ENCODE results near the gene BNC2.

BNC2 gene

DNA sequence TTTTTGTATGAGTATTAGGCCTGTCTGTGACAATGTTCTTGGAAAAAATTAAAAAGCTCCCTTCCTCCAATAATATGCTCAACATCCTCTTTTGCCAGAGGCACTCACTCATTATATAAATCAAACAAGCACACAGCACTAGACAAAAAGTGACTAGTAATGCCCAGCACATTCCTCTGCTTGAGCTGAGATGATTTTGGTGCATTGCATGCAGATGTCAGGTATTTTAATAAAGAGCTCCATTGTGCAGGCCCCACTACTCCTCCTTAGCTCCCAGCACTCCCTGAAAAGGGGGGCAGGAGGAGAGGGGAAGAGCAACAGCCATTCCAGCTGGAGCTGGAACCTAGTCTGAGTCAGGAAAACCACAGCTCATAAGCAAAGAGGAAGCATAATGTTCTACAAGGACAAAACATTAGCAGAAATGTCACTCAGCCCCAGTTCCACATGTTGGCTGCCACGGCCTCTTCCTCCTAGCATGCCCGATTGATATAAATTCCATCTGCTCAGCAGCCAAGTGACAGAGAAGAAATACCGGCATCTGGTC is 348.5 kb downstream of the BNC2 start:
- no peak for DNase-seq
- Mint-ChIP-seq H3K4me3 (no peak overlapping the region), H3K36me3 (ENCODE audit: low read depth) (peaks cover 9% of the 10 kb centered on the region)

DNA sequence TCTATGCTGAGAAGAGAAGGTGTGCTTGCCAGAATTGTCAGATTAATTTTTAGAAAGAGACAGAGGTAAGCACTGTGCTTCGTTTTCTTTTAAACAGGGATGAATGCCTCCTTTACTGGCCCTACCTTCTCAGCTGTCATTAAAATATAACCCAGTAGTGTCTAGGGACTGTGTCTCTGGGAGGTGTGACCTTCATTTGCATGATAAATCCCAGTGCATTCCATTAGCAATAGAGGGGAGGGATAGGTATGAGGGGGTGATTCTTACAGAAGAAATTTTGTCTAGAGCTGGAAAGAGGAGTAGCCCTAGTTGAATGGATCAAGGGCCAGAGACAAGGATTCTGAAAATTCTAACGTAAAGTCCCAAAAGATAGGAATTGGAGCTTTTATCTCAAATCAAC is 351.5 kb downstream of the BNC2 start:
- Mint-ChIP-seq H3K4me3 (no peak overlapping the region), H3K9me3 (peaks cover 12% of the 10 kb centered on the region), H3K27me3 (ENCODE audit: low read depth, poor library complexity) (no peaks in the 10 kb centered on the region), H3K36me3 (ENCODE audit: low read depth) (peaks cover 9% of the 10 kb centered on the region), H3K4me1 (peaks cover 44% of the 10 kb centered on the region), H3K27ac (peak overlapping the region; percentile 43)
- DNase-seq, result no peak
- TF ChIP-seq, protein P1, sequence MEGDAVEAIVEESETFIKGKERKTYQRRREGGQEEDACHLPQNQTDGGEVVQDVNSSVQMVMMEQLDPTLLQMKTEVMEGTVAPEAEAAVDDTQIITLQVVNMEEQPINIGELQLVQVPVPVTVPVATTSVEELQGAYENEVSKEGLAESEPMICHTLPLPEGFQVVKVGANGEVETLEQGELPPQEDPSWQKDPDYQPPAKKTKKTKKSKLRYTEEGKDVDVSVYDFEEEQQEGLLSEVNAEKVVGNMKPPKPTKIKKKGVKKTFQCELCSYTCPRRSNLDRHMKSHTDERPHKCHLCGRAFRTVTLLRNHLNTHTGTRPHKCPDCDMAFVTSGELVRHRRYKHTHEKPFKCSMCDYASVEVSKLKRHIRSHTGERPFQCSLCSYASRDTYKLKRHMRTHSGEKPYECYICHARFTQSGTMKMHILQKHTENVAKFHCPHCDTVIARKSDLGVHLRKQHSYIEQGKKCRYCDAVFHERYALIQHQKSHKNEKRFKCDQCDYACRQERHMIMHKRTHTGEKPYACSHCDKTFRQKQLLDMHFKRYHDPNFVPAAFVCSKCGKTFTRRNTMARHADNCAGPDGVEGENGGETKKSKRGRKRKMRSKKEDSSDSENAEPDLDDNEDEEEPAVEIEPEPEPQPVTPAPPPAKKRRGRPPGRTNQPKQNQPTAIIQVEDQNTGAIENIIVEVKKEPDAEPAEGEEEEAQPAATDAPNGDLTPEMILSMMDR (IDR thresholded peaks at IDR 0.05), result no peak

More for the DNA sequence above, 348.5 kb downstream of the BNC2 start:
- peaks cover 12% of the 10 kb centered on the region for H3K9me3 Mint-ChIP-seq
- H3K27me3 Mint-ChIP-seq (ENCODE audit: low read depth, poor library complexity), result no peaks in the 10 kb centered on the region
- H3K27ac Mint-ChIP-seq, result no peak overlapping the region
- TF ChIP-seq, protein P1 (IDR thresholded peaks at IDR 0.05), result no peak
- peaks cover 26% of the 10 kb centered on the region for H3K4me1 Mint-ChIP-seq

DNA sequence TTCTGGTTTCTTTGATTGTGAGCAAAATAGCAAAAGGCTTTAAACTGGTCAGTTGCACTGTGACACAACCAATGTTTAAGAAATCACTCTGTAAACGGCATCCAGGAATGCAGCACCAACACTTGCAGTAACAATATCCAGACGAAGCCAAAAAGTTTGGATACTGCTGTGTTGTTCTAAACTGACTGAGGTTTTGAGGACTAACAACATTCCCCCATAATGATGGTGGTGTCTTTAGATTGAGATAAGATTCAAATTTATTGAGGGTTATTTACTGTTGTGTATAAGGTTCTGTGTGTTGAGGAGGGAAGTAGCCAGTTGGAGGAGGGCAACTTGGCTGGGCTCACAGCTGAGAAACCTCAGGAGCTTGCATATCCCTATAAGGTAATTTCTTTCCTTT is 353.6 kb downstream of the BNC2 start:
- Mint-ChIP-seq H3K27ac (no peak overlapping the region), H3K27me3 (ENCODE audit: low read depth, poor library complexity) (no peaks in the 10 kb centered on the region), H3K4me3 (no peak overlapping the region), H3K4me1 (peaks cover 34% of the 10 kb centered on the region), H3K36me3 (ENCODE audit: low read depth) (peaks cover under 1% of the 10 kb centered on the region), H3K9me3 (peaks cover 1% of the 10 kb centered on the region)
- DNase-seq, result no peak
- TF ChIP-seq, protein P1 (IDR thresholded peaks at IDR 0.05), result no peak

DNA sequence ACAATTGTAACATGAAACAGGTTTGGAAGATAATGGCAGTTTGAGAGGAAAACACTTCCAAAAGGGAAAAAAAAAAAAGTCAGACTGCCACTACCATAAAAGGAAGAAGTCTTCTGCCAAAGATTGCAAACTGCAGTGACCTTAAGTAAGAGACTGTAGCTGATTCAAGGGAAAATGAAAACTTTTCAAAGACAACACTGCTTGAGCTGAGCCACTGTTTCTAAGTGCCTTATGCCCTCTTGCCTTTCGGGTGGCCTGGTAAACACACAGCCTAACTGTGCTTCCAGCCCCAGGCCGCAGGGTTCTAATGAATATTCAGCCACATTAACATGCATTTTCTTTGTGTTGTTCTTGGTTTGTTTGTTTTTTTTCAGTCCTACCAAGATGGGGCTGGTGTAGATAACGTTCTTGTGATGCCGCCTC is 354.6 kb downstream of the BNC2 start:
- Mint-ChIP-seq H3K9me3 (no peaks in the 10 kb centered on the region), H3K36me3 (ENCODE audit: low read depth) (no peaks in the 10 kb centered on the region), H3K27ac (no peak overlapping the region), H3K4me1 (peaks cover 32% of the 10 kb centered on the region), H3K27me3 (ENCODE audit: low read depth, poor library complexity) (no peaks in the 10 kb centered on the region), H3K4me3 (peak overlapping the region; percentile 30)
- DNase-seq, result peak; percentile 8
- TF ChIP-seq, protein P1 (IDR thresholded peaks at IDR 0.05), result no peak

GRCh38 chr9:16515207-16515606 is 355.3 kb downstream of the BNC2 start:
- TF ChIP-seq, protein P1 (IDR thresholded peaks at IDR 0.05), result no peak
- Mint-ChIP-seq H3K27ac (no peak overlapping the region), H3K4me3 (peak overlapping the region; percentile 72), H3K4me1 (peaks cover 32% of the 10 kb centered on the region), H3K36me3 (ENCODE audit: low read depth) (no peaks in the 10 kb centered on the region), H3K27me3 (ENCODE audit: low read depth, poor library complexity) (no peaks in the 10 kb centered on the region), H3K9me3 (no peaks in the 10 kb centered on the region)
- DNase-seq, result peak; percentile 39

DNA sequence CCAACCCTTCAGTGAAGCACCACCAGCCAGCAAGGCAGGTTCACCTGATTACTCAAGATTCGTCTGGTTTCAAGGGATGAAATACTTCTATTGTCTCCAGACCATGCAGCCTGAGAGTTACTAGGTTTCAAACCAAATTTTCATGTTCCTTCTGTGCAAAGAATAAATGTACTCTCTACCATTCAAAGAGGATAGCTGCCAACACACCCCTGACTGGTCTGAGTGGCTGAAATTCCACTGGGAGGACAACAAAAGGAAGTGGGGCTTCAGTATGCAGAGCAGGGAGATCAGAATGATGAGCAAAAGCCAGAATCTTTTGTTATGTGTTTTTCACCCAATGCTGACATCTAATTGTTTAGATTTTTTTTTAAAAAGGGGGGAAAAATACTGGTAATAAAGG is 356.3 kb downstream of the BNC2 start:
- H3K9me3 Mint-ChIP-seq, result no peaks in the 10 kb centered on the region
- no peak overlapping the region for H3K27ac Mint-ChIP-seq
- TF ChIP-seq, protein P1 (IDR thresholded peaks at IDR 0.05), result no peak
- no peaks in the 10 kb centered on the region for H3K27me3 Mint-ChIP-seq (ENCODE audit: low read depth, poor library complexity)
- no peaks in the 10 kb centered on the region for H3K36me3 Mint-ChIP-seq (ENCODE audit: low read depth)
- no peak overlapping the region for H3K4me3 Mint-ChIP-seq
- no peak for DNase-seq
- H3K4me1 Mint-ChIP-seq, result peaks cover 32% of the 10 kb centered on the region
